Loucy (cell line): ENCODE measurements around the gene ZNF735.
"Not testable (repeated sequence)": the region's sequence is repeated elsewhere in the genome, so short reads cannot be mapped to it uniquely, and the experiment has no call there.

Source experiments
- H2AFZ ChIP-seq: fragments of 200-600 bp; sonication (generic); 2 replicates; pipeline ENCODE4 v1.6.0; 2016; ENCODE audit warnings: antibody characterized with exemption, mild to moderate bottlenecking, low read length, moderate library complexity
- H3F3A ChIP-seq: fragments of 200-600 bp; 2 replicates; pipeline ENCODE4 v1.6.0; 2016; ENCODE audit warnings: antibody characterized with exemption, low read depth, mild to moderate bottlenecking
- H3K27me3 ChIP-seq: fragments of 200-600 bp; sonication (generic); 2 replicates; pipeline ENCODE4 v1.6.1; 2014; ENCODE audit warnings: low read length, mild to moderate bottlenecking; ENCODE audit not compliant: insufficient read depth, poor library complexity, severe bottlenecking
- H3K36me3 ChIP-seq: fragments of 200-600 bp; sonication (generic); 2 replicates; pipeline ENCODE4 v1.6.1; 2016; ENCODE audit warnings: low read length; ENCODE audit not compliant: insufficient read depth
- H3K4me1 ChIP-seq: fragments of 200-600 bp; sonication (generic); 2 replicates; pipeline ENCODE4 v1.5.1; 2014; ENCODE audit warnings: low read length, mild to moderate bottlenecking; ENCODE audit not compliant: insufficient read depth, poor library complexity, severe bottlenecking
- H3K4me2 ChIP-seq: fragments of 200-600 bp; sonication (generic); 2 replicates; pipeline ENCODE4 v1.6.0; 2014; ENCODE audit warnings: antibody characterized with exemption, low read length, low read depth, mild to moderate bottlenecking; ENCODE audit not compliant: poor library complexity, severe bottlenecking
- H3K4me3 ChIP-seq: fragments of 200-600 bp; sonication (generic); 2 replicates; pipeline ENCODE4 v1.5.1; 2014; ENCODE audit warnings: low read length, mild to moderate bottlenecking, mixed read lengths; ENCODE audit not compliant: poor library complexity, severe bottlenecking
- H3K79me2 ChIP-seq: fragments of 200-600 bp; sonication (generic); 2 replicates; pipeline ENCODE4 v1.6.1; 2014; ENCODE audit warnings: low read length; ENCODE audit not compliant: insufficient read depth
- H3K9ac ChIP-seq: fragments of 200-600 bp; sonication (generic); 2 replicates; pipeline ENCODE4 v1.6.0; 2014; ENCODE audit warnings: mild to moderate bottlenecking, low read depth, low read length, moderate library complexity; ENCODE audit not compliant: poor library complexity, severe bottlenecking
- H3K9me2 ChIP-seq: fragments of 200-600 bp; sonication (generic); replicated peaks from 2 replicates; pipeline ENCODE4 v1.6.1; 2016; ENCODE audit warnings: low read depth, low read length, mixed read lengths
- H3K9me3 ChIP-seq: fragments of 200-600 bp; sonication (generic); 2 replicates; pipeline ENCODE4 v1.6.1; 2014; ENCODE audit warnings: mild to moderate bottlenecking, antibody characterized with exemption, low read length, low read depth; ENCODE audit not compliant: insufficient read depth
- H4K20me1 ChIP-seq: fragments of 200-600 bp; sonication (generic); 2 replicates; pipeline ENCODE4 v1.6.0; 2014; ENCODE audit warnings: antibody characterized with exemption, low read length, mild to moderate bottlenecking; ENCODE audit not compliant: insufficient read depth, poor library complexity, severe bottlenecking
- EZH2phosphoT487 ChIP-seq: fragments of 200-600 bp; IDR thresholded peaks from 2 replicates; pipeline ENCODE4 v1.6.1; 2018; ENCODE audit warnings: antibody characterized with exemption, mild to moderate bottlenecking, moderate library complexity, borderline replicate concordance
- TF ChIP-seq, protein P1 (sequence below): fragments of 200-600 bp; sonication (generic); conservative IDR thresholded peaks from 2 replicates; pipeline ENCODE4 v1.5.1; 2014; ENCODE audit warnings: mild to moderate bottlenecking, antibody characterized with exemption, low read length

Gene ZNF735

DNA sequence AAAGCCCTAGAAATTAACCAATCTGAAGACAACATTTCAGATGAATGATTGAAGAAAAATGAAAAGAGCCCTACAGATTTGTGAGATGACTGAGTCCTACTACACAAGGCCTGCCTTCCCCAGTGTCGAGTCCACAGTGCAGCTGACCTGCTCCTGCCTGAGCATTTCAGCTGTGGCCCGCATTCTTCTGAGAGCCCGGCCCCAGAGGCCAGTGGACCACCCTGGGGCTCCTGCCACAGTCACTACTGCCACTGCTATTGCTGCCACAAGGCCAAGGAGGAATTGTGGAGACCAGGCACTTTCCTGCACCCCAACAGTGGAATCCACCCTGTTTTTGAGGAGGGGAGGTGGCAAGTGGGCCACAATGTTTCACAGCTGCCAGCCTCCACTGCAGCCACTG, 19.6 kb upstream of the ZNF735 start:
- Histone ChIP-seq H3K4me1 (no peaks in the 10 kb centered on the region), H3K4me2 (no peak overlapping the region), H3K27me3 (no peaks in the 10 kb centered on the region), H3K9ac (no peak overlapping the region), H4K20me1 (no peaks in the 10 kb centered on the region), H3K79me2 (no peaks in the 10 kb centered on the region), H3K36me3 (no peaks in the 10 kb centered on the region), H3K9me2 (no peaks in the 10 kb centered on the region), H3F3A (no peaks in the 10 kb centered on the region), H3K4me3 (no peak overlapping the region), H2AFZ (no peak overlapping the region), H3K9me3 (peaks cover under 1% of the 10 kb centered on the region; the same call in 1 of the 2 replicates)
- no peak for TF ChIP-seq EZH2phosphoT487
- TF ChIP-seq, protein P1, sequence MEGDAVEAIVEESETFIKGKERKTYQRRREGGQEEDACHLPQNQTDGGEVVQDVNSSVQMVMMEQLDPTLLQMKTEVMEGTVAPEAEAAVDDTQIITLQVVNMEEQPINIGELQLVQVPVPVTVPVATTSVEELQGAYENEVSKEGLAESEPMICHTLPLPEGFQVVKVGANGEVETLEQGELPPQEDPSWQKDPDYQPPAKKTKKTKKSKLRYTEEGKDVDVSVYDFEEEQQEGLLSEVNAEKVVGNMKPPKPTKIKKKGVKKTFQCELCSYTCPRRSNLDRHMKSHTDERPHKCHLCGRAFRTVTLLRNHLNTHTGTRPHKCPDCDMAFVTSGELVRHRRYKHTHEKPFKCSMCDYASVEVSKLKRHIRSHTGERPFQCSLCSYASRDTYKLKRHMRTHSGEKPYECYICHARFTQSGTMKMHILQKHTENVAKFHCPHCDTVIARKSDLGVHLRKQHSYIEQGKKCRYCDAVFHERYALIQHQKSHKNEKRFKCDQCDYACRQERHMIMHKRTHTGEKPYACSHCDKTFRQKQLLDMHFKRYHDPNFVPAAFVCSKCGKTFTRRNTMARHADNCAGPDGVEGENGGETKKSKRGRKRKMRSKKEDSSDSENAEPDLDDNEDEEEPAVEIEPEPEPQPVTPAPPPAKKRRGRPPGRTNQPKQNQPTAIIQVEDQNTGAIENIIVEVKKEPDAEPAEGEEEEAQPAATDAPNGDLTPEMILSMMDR, result no peak

DNA sequence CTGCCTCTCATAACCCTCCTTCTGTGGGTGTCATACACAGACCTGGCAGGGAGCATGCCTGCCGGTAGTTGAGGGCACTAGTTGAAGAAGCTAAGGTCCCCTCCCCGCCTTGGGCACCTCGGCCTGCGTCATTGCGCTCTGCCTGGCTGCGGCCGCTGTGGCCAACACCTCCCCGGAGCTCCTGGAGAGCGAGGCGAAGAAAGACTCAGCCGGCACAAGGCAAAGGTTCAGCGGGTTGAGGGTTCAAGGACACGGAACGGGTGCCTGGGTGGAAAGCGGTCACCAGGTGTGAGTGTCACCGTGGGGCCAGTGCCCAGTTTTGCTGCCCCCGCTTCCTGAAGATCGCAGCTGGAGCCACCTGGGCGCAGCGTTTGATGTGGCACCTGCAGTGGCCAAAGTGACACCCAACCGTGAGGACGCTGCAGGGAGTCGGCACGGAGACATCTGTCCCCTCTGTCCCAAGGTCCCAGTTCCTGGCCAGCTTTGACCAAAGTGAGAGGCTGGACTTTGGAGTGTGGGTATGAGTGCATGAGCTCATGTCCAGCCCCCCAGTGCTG, 14.8 kb upstream of the ZNF735 start:
- Histone ChIP-seq H3K79me2 (no peaks in the 10 kb centered on the region), H3F3A (no peaks in the 10 kb centered on the region), H3K4me1 (no peaks in the 10 kb centered on the region), H3K27me3 (no peaks in the 10 kb centered on the region), H3K9me3 (peaks cover 14% of the 10 kb centered on the region), H3K36me3 (no peaks in the 10 kb centered on the region), H3K9me2 (no peaks in the 10 kb centered on the region), H2AFZ (no peak overlapping the region), H3K4me3 (no peak overlapping the region), H3K9ac (no peak overlapping the region), H4K20me1 (no peaks in the 10 kb centered on the region), H3K4me2 (no peak overlapping the region)
- TF ChIP-seq, protein P1, result no peak
- TF ChIP-seq EZH2phosphoT487, result no peak

DNA sequence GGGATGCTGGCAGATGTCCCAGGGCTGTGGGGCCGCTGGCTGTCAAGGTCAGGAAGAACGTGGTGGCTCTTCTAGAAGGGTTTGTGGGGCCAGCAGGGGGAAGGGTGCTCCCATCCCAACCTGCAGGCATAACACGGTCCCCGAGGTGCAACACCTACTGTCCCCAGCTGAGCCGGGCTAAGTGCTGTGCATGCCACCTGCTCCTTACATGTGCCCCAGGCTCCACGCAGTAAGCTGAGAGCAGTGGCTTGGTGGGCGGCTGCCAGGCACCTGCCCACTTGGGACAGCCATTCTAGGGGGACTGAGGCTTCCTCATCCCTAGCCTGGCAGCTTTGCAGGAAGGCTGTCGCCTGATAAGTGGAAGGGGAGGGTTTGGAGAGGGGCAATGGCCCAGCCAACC, 14.2 kb upstream of the ZNF735 start:
- no peak overlapping the region for H3K9ac ChIP-seq
- H3K79me2 ChIP-seq, result no peaks in the 10 kb centered on the region
- H4K20me1 ChIP-seq, result no peaks in the 10 kb centered on the region
- no peaks in the 10 kb centered on the region for H3K27me3 ChIP-seq
- no peaks in the 10 kb centered on the region for H3K36me3 ChIP-seq
- no peaks in the 10 kb centered on the region for H3K4me1 ChIP-seq
- TF ChIP-seq, protein P1, result no peak
- TF ChIP-seq EZH2phosphoT487, result no peak
- H2AFZ ChIP-seq, result no peak overlapping the region
- peaks cover 14% of the 10 kb centered on the region for H3K9me3 ChIP-seq
- H3F3A ChIP-seq, result no peaks in the 10 kb centered on the region
- no peak overlapping the region for H3K4me3 ChIP-seq
- no peaks in the 10 kb centered on the region for H3K9me2 ChIP-seq
- no peak overlapping the region for H3K4me2 ChIP-seq

DNA sequence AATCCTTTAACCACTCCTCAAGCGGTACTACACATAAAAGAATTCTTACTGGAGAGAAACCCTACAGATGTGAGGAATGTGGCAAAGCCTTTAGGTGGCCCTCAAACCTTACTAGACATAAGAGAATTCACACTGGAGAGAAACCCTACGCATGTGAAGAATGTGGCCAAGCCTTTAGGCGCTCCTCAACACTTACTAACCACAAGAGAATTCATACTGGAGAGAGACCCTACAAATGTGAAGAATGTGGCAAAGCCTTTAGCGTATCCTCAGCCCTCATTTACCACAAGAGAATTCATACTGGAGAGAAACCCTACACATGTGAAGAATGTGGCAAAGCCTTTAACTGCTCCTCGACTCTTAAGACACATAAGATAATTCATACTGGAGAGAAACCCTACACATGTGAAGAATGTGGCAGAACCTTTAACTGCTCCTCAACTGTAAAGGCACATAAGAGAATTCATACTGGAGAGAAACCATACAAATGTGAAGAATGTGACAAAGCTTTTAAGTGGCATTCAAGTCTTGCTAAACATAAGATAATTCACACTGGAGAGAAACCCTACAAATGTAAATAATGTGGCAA, 12.8 kb downstream of the ZNF735 start:
- H3K36me3 ChIP-seq, H4K20me1 ChIP-seq, H3K9me3 ChIP-seq, H3K4me2 ChIP-seq, H3K27me3 ChIP-seq, H3K4me3 ChIP-seq, H3K9ac ChIP-seq, H3K79me2 ChIP-seq, H3K9me2 ChIP-seq, H3K4me1 ChIP-seq, H2AFZ ChIP-seq, H3F3A ChIP-seq: not testable (repeated sequence)
